IPS DF 4.7 (cell line): ENCODE data around the gene USP32.
"Not testable (repeated sequence)": the region's sequence is repeated elsewhere in the genome, so short reads cannot be mapped to it uniquely, and the experiment has no call there.

Experiments
- DNase-seq: peaks from one replicate; pipeline ENCODE4 v3.0.0-alpha.2; 2013; ENCODE audit warnings: low spot score; ENCODE audit errors: extremely low read depth

USP32 gene

GRCh38 chr17:60403962-60404361, 12.0 kb upstream of the USP32 start:
- no peak for DNase-seq

DNA sequence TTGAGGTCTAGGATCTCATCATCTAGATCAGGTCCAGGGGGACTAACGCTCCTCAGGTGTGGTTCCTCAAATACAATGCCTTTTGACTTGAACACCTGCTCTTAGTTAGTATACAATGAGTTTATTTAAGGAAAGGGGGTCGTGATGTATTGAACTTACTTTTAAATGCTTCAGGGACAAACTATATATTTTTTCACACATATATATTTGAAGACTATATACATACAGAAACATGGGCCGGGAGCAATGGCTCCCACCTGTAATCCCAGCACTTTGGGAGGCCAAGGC, 11.5 kb upstream of the USP32 start:
- DNase-seq, result no peak

DNA sequence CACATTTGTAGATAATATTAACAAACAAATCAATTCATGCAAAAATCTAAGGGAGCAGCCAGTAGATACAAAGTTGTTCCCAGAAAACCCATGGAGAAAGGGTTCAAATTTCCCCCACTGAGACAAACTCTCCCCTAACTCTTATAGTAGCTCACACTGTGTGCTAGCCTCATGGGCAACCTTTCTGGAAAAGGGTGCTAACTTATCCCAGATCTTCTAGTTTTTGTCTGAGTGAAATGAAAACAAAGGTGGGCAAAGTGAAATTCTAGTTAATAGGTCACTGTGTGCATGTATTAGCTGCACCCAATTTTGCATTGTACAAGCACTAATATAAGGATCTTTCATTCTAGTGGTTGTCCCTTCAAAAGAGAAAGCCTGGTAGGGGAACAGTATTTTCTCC, 9.9 kb upstream of the USP32 start:
- no peak for DNase-seq

GRCh38 chr17:60398227-60398959, 6.5 kb upstream of the USP32 start:
- DNase-seq, result no peak

GRCh38 chr17:60396412-60396811, 4.5 kb upstream of the USP32 start:
- DNase-seq, result no peak

- no peak for DNase-seq
These were observed 3.7 kb upstream of the USP32 start for GRCh38 chr17:60395508-60396065.

DNA sequence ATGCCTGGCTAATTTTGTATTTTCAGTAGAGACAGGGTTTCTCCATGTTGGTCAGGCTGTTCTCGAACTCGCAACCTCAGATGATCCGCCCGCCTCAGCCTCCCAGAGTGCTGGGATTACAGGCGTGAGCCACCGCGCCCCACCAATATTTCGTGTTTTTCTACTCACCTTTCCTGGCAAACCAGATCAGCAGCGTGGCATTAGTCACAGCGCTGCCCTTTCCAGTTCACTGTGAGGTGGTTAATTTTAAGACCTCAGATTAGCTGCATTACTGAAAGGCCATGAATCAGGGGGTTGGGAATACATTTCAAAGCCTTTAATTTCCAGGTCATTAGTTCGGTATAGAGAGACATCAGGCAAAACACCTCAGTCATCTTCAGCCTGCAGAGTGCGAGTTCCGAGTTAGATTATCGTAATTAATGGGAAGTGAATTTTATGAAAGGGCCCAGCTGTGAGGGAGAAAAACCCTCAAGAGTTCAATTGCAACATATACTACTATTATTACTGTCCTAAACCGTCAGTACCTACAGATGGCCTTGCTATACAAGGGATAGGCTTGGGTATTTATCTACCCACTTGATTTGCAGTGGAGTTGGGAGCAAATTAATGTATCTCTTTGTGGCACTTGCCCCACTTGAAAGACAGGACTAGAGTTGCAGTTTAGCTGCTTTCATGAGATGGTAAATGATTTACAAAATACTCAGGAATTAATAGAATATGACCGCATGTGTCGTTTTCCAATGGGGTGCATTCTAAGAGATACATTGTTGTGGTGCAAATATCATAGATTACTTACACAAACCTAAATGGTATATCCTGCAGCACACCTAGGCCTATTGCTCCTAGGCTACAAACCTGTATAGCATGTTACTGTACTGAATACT, 2.1 kb upstream of the USP32 start:
- DNase-seq, result no peak

GRCh38 chr17:60392845-60393702, 1.1 kb upstream of the USP32 start:
- DNase-seq, result no peak

- DNase-seq, result no peak
These were observed 377 bp downstream of the USP32 start for GRCh38 chr17:60391471-60392041.

- no peak for DNase-seq
These were observed 935 bp downstream of the USP32 start for GRCh38 chr17:60390925-60391470.

DNA sequence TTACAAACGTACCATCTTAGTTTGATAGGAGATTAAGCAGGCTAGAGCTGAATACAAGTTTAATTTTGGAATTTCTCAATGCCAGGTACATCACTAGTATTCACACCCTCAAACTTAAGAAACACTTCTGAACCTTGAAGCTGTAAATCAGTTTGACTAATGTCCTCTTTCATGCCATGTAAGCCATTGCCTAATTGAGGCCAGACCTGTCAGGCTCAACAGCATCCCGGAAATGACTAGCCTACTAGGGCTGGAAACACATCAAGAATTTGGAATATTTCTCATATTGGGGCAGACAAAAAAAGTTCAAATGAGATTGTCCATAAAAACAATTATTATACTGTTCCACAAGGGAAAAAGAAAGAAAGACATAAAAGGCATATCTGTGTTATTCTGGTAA, 1.7 kb downstream of the USP32 start:
- DNase-seq, result no peak

- no peak for DNase-seq
These were observed 3.2 kb downstream of the USP32 start for GRCh38 chr17:60388742-60389141.

- DNase-seq, result no peak
These were observed 4.3 kb downstream of the USP32 start for GRCh38 chr17:60387666-60388065.

- no peak for DNase-seq
These were observed 5.5 kb downstream of the USP32 start for GRCh38 chr17:60386147-60387058.

GRCh38 chr17:60384921-60385320, 7.0 kb downstream of the USP32 start:
- peak; percentile 38 for DNase-seq

GRCh38 chr17:60383379-60383778, 8.6 kb downstream of the USP32 start:
- no peak for DNase-seq

DNA sequence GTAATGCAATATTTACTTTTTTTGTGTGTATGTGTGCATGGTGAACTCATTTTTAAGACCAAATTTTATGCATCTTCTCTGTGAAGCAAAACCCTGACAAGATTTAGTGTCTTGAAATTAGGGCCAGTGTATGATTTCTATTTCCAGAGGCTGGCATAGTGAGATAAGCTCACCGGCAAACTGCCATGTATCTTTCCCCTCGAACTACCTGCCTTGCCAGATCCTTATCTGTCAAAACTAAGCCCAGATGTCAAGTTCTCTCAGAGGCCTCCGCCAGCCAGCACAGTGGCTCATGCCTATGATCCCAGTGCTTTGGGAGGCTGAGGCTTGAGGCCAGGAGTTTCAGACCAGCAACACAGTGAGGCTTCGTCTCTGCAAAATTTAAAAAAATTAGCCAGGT, 10.0 kb downstream of the USP32 start:
- DNase-seq, result no peak

GRCh38 chr17:60379461-60379860, 12.5 kb downstream of the USP32 start:
- DNase-seq, result not testable (repeated sequence)

GRCh38 chr17:60378187-60378586, 13.7 kb downstream of the USP32 start:
- not testable (repeated sequence) for DNase-seq
